Left lung (tissue), 10 donors: ENCODE measurements around the gene RRBP1. TPM values are rescaled to one million over a fixed set of nuclear protein-coding genes. Genes with fewer than 3 reads are reported as not detected.

ENCODE experiments used
- ATAC-seq: fragments of 200-7000 bp; cut with Tn5 transposase; one replicate; pipeline ENCODE4 v1.9.1; 2020; ENCODE audit warnings: moderate library complexity
- DNase-seq, 4 donors: peaks; one replicate each; pipeline ENCODE4 v3.0.0-alpha.2; 2013 to 2020
- H3K27ac ChIP-seq, 2 donors: fragments of 200-600 bp; sonication (generic) in 1 of 2; one replicate each; pipeline versions ENCODE4 v1.5.0 to v1.8.0; 2020 to 2021
- H3K27me3 ChIP-seq, 2 donors: fragments of 200-600 bp; sonication (generic) in 1 of 2; one replicate each; pipeline versions ENCODE4 v1.5.0 to v1.8.0; 2020 to 2021
- H3K36me3 ChIP-seq, 2 donors: fragments of 200-600 bp; sonication (generic) in 1 of 2; one replicate each; pipeline versions ENCODE4 v1.5.0 to v1.8.0; 2020 to 2021
- H3K4me1 ChIP-seq, 2 donors: fragments of 200-600 bp; one replicate each; pipeline ENCODE4 v1.8.0; 2021
- H3K4me3 ChIP-seq, 2 donors: fragments of 200-600 bp; sonication (generic) in 1 of 2; one replicate each; pipeline versions ENCODE4 v1.5.0 to v1.8.0; 2020 to 2021; ENCODE audit warnings: mild to moderate bottlenecking in 1 of 2
- H3K9me3 ChIP-seq, 2 donors: fragments of 200-600 bp; sonication (generic) in 1 of 2; one replicate each; pipeline versions ENCODE4 v1.5.0 to v1.8.0; 2020 to 2021
- intact Hi-C, 2 donors: fragments of 100-400 bp; cut with DNase I; formaldehyde crosslinking; loops; one replicate each; pipeline versions ENCODE4 v1.11.2 to v1.14.2; 2022
- polyA plus RNA-seq, 6 donors: library from polyadenylated mRNA; unstranded; fragments of 120-200 nt; gene quantifications; one replicate each; pipeline ENCODE4 v1.2.1, GENCODE V29; 2013; ENCODE audit not compliant: insufficient read length in 6 of 6
- total RNA-seq, 2 donors: library from RNA; stranded (reverse); fragmentation: NEBNext Ultra II Directional; extraction: Animal tissue kit (Norgen Biotek cat#: 25700); gene quantifications; one replicate each; pipeline ENCODE4 v1.2.1, GENCODE V29; 2021
- TF ChIP-seq, protein P1 (sequence below), 2 donors: fragments of 200-600 bp; sonication (generic) in 1 of 2; IDR thresholded peaks; one replicate each; pipeline versions ENCODE4 v1.5.0 to v1.8.0; 2021; ENCODE audit warnings: antibody characterized with exemption in 2 of 2
- donor health status: DM: no; HTN: yes; CAD: no.
- donor health status: DM: no; HTN: no; CAD: no.

Gene RRBP1
- total and polyA plus RNA-seq, 8 donors, result 110 to 263 (median 131) TPM

- Histone ChIP-seq H3K4me3 (no peak overlapping the region), H3K9me3 (no peaks in the 10 kb centered on the region), H3K27ac (peak overlapping the region; percentile 19 to 40), H3K4me1 (peaks cover 41 to 77% of the 10 kb centered on the region in 2 donors), H3K36me3 (peaks cover 0 to 12% of the 10 kb centered on the region in 2 donors), H3K27me3 (no peaks in the 10 kb centered on the region)
- intact Hi-C loops, result no loop called here
- peak in 1 of 4 donors; percentile 18 for DNase-seq
- no peak for ATAC-seq
- TF ChIP-seq, protein P1, sequence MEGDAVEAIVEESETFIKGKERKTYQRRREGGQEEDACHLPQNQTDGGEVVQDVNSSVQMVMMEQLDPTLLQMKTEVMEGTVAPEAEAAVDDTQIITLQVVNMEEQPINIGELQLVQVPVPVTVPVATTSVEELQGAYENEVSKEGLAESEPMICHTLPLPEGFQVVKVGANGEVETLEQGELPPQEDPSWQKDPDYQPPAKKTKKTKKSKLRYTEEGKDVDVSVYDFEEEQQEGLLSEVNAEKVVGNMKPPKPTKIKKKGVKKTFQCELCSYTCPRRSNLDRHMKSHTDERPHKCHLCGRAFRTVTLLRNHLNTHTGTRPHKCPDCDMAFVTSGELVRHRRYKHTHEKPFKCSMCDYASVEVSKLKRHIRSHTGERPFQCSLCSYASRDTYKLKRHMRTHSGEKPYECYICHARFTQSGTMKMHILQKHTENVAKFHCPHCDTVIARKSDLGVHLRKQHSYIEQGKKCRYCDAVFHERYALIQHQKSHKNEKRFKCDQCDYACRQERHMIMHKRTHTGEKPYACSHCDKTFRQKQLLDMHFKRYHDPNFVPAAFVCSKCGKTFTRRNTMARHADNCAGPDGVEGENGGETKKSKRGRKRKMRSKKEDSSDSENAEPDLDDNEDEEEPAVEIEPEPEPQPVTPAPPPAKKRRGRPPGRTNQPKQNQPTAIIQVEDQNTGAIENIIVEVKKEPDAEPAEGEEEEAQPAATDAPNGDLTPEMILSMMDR (IDR thresholded peaks at IDR 0.05), result no peak
Measured at GRCh38 chr20:17647391-17648314, 34.4 kb downstream of the RRBP1 start.

GRCh38 chr20:17646961-17647301 is 35.1 kb downstream of the RRBP1 start:
- peak in 1 of 4 donors; percentile 19 for DNase-seq
- H3K4me1 ChIP-seq, result peaks cover 38 to 70% of the 10 kb centered on the region in 2 donors
- H3K27me3 ChIP-seq, result no peaks in the 10 kb centered on the region
- H3K36me3 ChIP-seq, result peaks cover 0 to 18% of the 10 kb centered on the region in 2 donors
- no peak for ATAC-seq
- intact Hi-C loops, result no loop called here
- TF ChIP-seq, protein P1 (IDR thresholded peaks at IDR 0.05), result no peak
- H3K4me3 ChIP-seq, result no peak overlapping the region
- H3K27ac ChIP-seq, result no peak overlapping the region
- H3K9me3 ChIP-seq, result no peaks in the 10 kb centered on the region

DNA sequence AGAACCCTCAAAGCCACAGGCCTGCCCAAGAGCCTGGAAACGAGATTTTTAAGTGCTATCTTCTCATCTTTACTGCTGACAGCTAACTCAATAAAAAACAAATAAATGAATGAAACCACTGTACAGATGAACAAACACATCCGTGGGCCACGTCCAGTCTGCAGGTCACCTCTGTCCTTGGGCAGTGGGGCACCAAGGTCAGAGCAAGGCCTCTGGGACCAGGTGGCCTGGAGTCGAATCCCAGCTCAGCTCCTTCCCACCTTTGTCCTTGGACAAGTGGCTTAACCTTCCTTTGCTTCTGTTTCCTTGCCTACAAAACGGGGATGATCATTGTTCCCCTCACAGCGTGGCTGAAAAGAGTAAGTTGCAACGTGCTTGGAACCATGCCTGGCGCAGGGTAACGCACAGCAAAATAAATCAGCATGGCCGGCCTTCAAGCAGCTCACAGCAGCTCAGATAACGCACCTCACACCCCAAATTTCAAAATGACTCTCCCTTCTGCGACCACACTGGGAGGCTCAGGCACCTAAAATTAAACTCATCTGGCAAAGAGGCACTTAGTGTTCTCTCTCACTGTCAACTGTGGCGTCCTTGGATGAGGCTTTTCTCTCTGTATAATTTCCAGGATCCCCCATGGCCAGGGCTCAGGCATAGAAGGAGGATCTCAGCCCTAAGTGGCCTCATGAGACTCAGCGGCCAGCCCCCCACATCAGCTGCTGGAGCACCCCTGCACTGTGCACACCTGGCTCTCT is 35.7 kb downstream of the RRBP1 start:
- Histone ChIP-seq H3K36me3 (peaks cover 0 to 23% of the 10 kb centered on the region in 2 donors), H3K4me1 (peaks cover 32 to 65% of the 10 kb centered on the region in 2 donors), H3K9me3 (no peaks in the 10 kb centered on the region), H3K4me3 (no peak overlapping the region), H3K27me3 (no peaks in the 10 kb centered on the region), H3K27ac (no peak overlapping the region)
- TF ChIP-seq, protein P1 (IDR thresholded peaks at IDR 0.05), result no peak
- intact Hi-C loops, result no loop called here
- ATAC-seq, result no peak
- peak in 2 of 4 donors; percentile 20 to 29 for DNase-seq

- ATAC-seq (no peak), DNase-seq (peak in 1 of 4 donors; percentile 22)
- Histone ChIP-seq H3K4me3 (no peak overlapping the region), H3K27me3 (no peaks in the 10 kb centered on the region), H3K36me3 (peaks cover 0 to 30% of the 10 kb centered on the region in 2 donors), H3K9me3 (no peaks in the 10 kb centered on the region), H3K4me1 (peaks cover 26 to 58% of the 10 kb centered on the region in 2 donors), H3K27ac (no peak overlapping the region)
- intact Hi-C loops, result no loop called here
- TF ChIP-seq, protein P1 (IDR thresholded peaks at IDR 0.05), result no peak
Measured at GRCh38 chr20:17645546-17646208, 36.4 kb downstream of the RRBP1 start.
